Hematopoietic multipotent progenitor cell treated with erythropoietin and hydrocortisone succinate and interleukin-3 and kit ligand, for 15 days (in vitro differentiated cells): Measurements from ENCODE around the gene CNOT6L.
"Not testable (repeated sequence)": the region's sequence is repeated elsewhere in the genome, so short reads cannot be mapped to it uniquely, and the experiment has no call there.

Experiments
- DNase-seq: peaks from one replicate; pipeline ENCODE4 v3.0.0-alpha.2; 2015; ENCODE audit warnings: low spot score

CNOT6L gene

GRCh38 chr4:77818602-77819403, at the start of gene CNOT6L:
Gene CNOT6L, minus strand, starts transcription at chr4:77819368. Its CDS starts 60 bp downstream, at chr4:77819308.
- DNase-seq: peak; percentile 55

- DNase-seq: no peak
These were observed 46.1 kb upstream of the CNOT6L start for GRCh38 chr4:77865259-77865658.

GRCh38 chr4:77863341-77863740, 44.2 kb upstream of the CNOT6L start:
- DNase-seq: not testable (repeated sequence)

GRCh38 chr4:77862478-77863216, 43.5 kb upstream of the CNOT6L start, which contains the start of gene MRPL1:
Gene MRPL1, plus strand, starts transcription at chr4:77862830. Its CDS starts 19 bp downstream, at chr4:77862849.
- peak; percentile 92 for DNase-seq

GRCh38 chr4:77861495-77861894, 42.3 kb upstream of the CNOT6L start:
- DNase-seq: no peak

GRCh38 chr4:77859256-77859655, 40.1 kb upstream of the CNOT6L start:
- DNase-seq: no peak

- no peak for DNase-seq
These were observed 37.0 kb upstream of the CNOT6L start for GRCh38 chr4:77856152-77856551.

GRCh38 chr4:77854431-77855111, 35.4 kb upstream of the CNOT6L start:
- DNase-seq: no peak

- DNase-seq: no peak
These were observed 33.8 kb upstream of the CNOT6L start for GRCh38 chr4:77852892-77853495.

GRCh38 chr4:77849278-77849965, 30.3 kb upstream of the CNOT6L start:
- DNase-seq: no peak

- DNase-seq: no peak
These were observed 29.3 kb upstream of the CNOT6L start for GRCh38 chr4:77848508-77848907.

- DNase-seq: no peak
These were observed 26.8 kb upstream of the CNOT6L start for GRCh38 chr4:77845929-77846328.

- no peak for DNase-seq
These were observed 26.2 kb upstream of the CNOT6L start for GRCh38 chr4:77845400-77845799.

- DNase-seq: no peak
These were observed 25.2 kb upstream of the CNOT6L start for GRCh38 chr4:77844363-77844762.

GRCh38 chr4:77843628-77844027, 24.5 kb upstream of the CNOT6L start:
- no peak for DNase-seq

GRCh38 chr4:77834403-77834802, 15.2 kb upstream of the CNOT6L start:
- DNase-seq: no peak

GRCh38 chr4:77833126-77833724, 14.1 kb upstream of the CNOT6L start:
- DNase-seq: no peak

GRCh38 chr4:77827343-77827742, 8.2 kb upstream of the CNOT6L start:
- no peak for DNase-seq

GRCh38 chr4:77826275-77826674, 7.1 kb upstream of the CNOT6L start:
- no peak for DNase-seq

GRCh38 chr4:77821775-77822174, 2.6 kb upstream of the CNOT6L start:
- no peak for DNase-seq
